Ecto neural progenitor cell (in vitro differentiated cells): ENCODE data around the gene CABLES2.
A peak's percentile ranks its signal among the peaks of the same experiment; 100 is the strongest.
"Not testable (repeated sequence)": the region's sequence is repeated elsewhere in the genome, so short reads cannot be mapped to it uniquely, and the experiment has no call there.

ENCODE experiments used
- DNase-seq: peaks from one replicate; pipeline ENCODE4 v3.0.0-alpha.2; 2018; ENCODE audit warnings: low spot score

The CABLES2 gene

GRCh38 chr20:62436692-62437091, 29.6 kb upstream of the CABLES2 start:
- DNase-seq = no peak

GRCh38 chr20:62433658-62434497, 26.8 kb upstream of the CABLES2 start:
- no peak for DNase-seq

- no peak for DNase-seq
Measured at GRCh38 chr20:62430866-62431447, 23.9 kb upstream of the CABLES2 start.

GRCh38 chr20:62430311-62430853, 23.3 kb upstream of the CABLES2 start:
- no peak for DNase-seq

GRCh38 chr20:62429455-62430310, 22.6 kb upstream of the CABLES2 start:
- DNase-seq = no peak

- DNase-seq = no peak
Measured at GRCh38 chr20:62428396-62429295, 21.6 kb upstream of the CABLES2 start.

GRCh38 chr20:62428002-62428372, 20.9 kb upstream of the CABLES2 start:
- no peak for DNase-seq

GRCh38 chr20:62427172-62428001, 20.3 kb upstream of the CABLES2 start, which contains the start of gene RBBP8NL:
RBBP8NL (minus strand) TSS chr20:62427539; CDS start chr20:62419647, 7,892 bp downstream.
- peak; percentile 69 for DNase-seq

- DNase-seq = no peak
Measured at GRCh38 chr20:62426699-62427131, 19.6 kb upstream of the CABLES2 start.

GRCh38 chr20:62426059-62426348, 18.9 kb upstream of the CABLES2 start:
- DNase-seq = not testable (repeated sequence)

GRCh38 chr20:62425281-62426058, 18.4 kb upstream of the CABLES2 start:
- no peak for DNase-seq

GRCh38 chr20:62424249-62425107, 17.4 kb upstream of the CABLES2 start:
- no peak for DNase-seq

GRCh38 chr20:62423326-62423706, 16.2 kb upstream of the CABLES2 start:
- no peak for DNase-seq

GRCh38 chr20:62422636-62423325, 15.7 kb upstream of the CABLES2 start:
- no peak for DNase-seq

- DNase-seq = no peak
Measured at GRCh38 chr20:62421716-62421990, 14.6 kb upstream of the CABLES2 start.

- DNase-seq = no peak
Measured at GRCh38 chr20:62420846-62421715, 14.0 kb upstream of the CABLES2 start.

GRCh38 chr20:62419759-62420158, 12.7 kb upstream of the CABLES2 start:
- DNase-seq = no peak
